ENCODE data around the gene ZNF407. TPM values are rescaled to one million over a fixed set of nuclear protein-coding genes. Genes with fewer than 3 reads are reported as not detected.

The ZNF407 gene
- total and polyA plus RNA-seq, 4 donors = 2.8 to 34.9 (median 9.5) TPM

DNA sequence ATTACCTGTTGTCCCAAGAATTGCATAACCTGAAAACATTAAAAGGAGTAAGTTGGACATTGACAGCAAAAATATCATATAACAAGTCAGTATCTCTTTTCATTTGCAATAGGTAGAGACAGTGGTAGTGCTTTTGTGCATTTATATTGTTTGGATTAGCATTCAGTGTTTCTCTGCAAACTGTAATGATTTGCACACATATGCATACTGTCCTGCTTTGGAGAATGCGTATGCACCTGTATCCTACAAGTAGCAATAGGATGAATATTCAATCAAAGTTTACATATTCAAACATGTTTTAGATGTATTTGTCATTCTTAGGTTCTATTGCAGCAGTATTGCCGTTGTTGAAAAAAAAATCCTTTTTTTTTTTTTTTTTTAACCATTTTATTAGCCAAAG lies 201.9 kb downstream of the ZNF407 start:
- Histone ChIP-seq H3K4me3 (no peak overlapping the region), H3K27me3 (ENCODE audit: control insufficient read depth in 3 of 3, insufficient read depth in 3 of 3, low read length in 2 of 3) (no peaks in the 10 kb centered on the region), H3K9ac (ENCODE audit: insufficient read depth in 1 of 2, low read length in 2 of 2) (no peak overlapping the region), H3K36me3 (ENCODE audit: control insufficient read depth in 4 of 4, insufficient read depth in 4 of 4, low read length in 4 of 4) (peaks cover 0 to 1% (median 0%) of the 10 kb centered on the region in 4 donors), H3K27ac (ENCODE audit: low read depth in 1 of 2, low read length in 1 of 2) (no peak overlapping the region), H3K4me1 (ENCODE audit: control insufficient read depth in 5 of 5, insufficient read depth in 5 of 5, low read length in 5 of 5) (peaks cover 0 to 8% (median 0%) of the 10 kb centered on the region in 5 donors), H3K9me3 (ENCODE audit: control insufficient read depth in 4 of 4, insufficient read depth in 3 of 4, low read length in 3 of 4) (no peaks in the 10 kb centered on the region)
- ATAC-seq (ENCODE audit: insufficient read depth, low FRiP score) (no peak), DNase-seq (no peak)
- WGBS, 2 donors = 95 to 100% methylated on average over 2 of the region's 2 CpGs
- TF ChIP-seq, protein P1, sequence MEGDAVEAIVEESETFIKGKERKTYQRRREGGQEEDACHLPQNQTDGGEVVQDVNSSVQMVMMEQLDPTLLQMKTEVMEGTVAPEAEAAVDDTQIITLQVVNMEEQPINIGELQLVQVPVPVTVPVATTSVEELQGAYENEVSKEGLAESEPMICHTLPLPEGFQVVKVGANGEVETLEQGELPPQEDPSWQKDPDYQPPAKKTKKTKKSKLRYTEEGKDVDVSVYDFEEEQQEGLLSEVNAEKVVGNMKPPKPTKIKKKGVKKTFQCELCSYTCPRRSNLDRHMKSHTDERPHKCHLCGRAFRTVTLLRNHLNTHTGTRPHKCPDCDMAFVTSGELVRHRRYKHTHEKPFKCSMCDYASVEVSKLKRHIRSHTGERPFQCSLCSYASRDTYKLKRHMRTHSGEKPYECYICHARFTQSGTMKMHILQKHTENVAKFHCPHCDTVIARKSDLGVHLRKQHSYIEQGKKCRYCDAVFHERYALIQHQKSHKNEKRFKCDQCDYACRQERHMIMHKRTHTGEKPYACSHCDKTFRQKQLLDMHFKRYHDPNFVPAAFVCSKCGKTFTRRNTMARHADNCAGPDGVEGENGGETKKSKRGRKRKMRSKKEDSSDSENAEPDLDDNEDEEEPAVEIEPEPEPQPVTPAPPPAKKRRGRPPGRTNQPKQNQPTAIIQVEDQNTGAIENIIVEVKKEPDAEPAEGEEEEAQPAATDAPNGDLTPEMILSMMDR (IDR thresholded peaks at IDR 0.05; ENCODE audit: control extremely low read depth, extremely low read depth) = no peak

DNA sequence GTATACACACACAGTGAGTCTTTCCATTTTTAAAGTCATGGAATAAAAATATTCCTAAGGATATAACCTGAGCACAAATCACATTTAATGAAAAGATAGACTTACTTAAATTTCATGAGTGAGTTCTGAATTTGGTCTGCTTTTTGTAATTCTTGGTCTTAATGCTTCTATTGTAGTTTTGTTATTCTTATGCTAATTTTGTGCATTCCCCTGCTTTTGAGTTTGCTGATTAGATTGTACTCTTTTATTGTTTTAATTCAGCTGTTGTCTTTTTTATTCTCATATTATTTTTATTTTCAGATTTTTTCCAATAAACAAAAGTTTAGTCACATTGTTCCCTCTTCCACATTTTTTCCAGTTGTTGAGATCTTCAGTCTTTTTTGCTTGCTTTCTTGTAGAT lies 202.4 kb downstream of the ZNF407 start:
- Histone ChIP-seq H3K27me3 (ENCODE audit: control insufficient read depth in 3 of 3, insufficient read depth in 3 of 3, low read length in 2 of 3) (no peaks in the 10 kb centered on the region), H3K36me3 (ENCODE audit: control insufficient read depth in 4 of 4, insufficient read depth in 4 of 4, low read length in 4 of 4) (peaks cover 0 to 1% (median 0%) of the 10 kb centered on the region in 4 donors), H3K9ac (ENCODE audit: insufficient read depth in 1 of 2, low read length in 2 of 2) (no peak overlapping the region), H3K9me3 (ENCODE audit: control insufficient read depth in 4 of 4, insufficient read depth in 3 of 4, low read length in 3 of 4) (no peaks in the 10 kb centered on the region), H3K4me3 (no peak overlapping the region), H3K4me1 (ENCODE audit: control insufficient read depth in 5 of 5, insufficient read depth in 5 of 5, low read length in 5 of 5) (peaks cover 0 to 8% (median 0%) of the 10 kb centered on the region in 5 donors), H3K27ac (ENCODE audit: low read depth in 1 of 2, low read length in 1 of 2) (no peak overlapping the region)
- ATAC-seq (ENCODE audit: insufficient read depth, low FRiP score) (no peak), DNase-seq (no peak)
- TF ChIP-seq, protein P1 (IDR thresholded peaks at IDR 0.05; ENCODE audit: control extremely low read depth, extremely low read depth) = no peak

DNA sequence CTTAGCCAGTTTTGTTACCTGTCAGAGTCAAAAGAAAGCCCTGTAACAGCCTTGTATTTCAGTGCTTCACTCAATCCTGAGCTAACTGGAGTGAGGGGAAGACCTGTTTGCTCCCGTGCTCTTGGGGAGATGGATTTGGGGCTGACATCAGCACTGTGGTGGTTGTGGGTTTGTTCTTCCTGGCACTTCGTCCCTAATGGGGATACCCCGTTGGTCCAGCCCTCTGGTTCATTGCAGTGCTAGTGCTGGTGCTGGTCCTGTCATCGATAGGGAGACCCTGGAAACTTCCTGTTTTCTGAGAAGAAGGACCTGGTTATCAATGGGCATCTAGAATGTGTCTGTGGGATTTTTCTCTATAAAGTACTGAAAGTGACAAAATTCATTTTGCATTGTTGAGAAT lies 205.4 kb downstream of the ZNF407 start:
- Histone ChIP-seq H3K9me3 (ENCODE audit: control insufficient read depth in 4 of 4, insufficient read depth in 3 of 4, low read length in 3 of 4) (no peaks in the 10 kb centered on the region), H3K4me1 (ENCODE audit: control insufficient read depth in 5 of 5, insufficient read depth in 5 of 5, low read length in 5 of 5) (peaks cover 0 to 10% (median 0%) of the 10 kb centered on the region in 5 donors), H3K36me3 (ENCODE audit: control insufficient read depth in 4 of 4, insufficient read depth in 4 of 4, low read length in 4 of 4) (peaks cover 0 to 1% (median 0%) of the 10 kb centered on the region in 4 donors), H3K9ac (ENCODE audit: insufficient read depth in 1 of 2, low read length in 2 of 2) (no peak overlapping the region), H3K27ac (ENCODE audit: low read depth in 1 of 2, low read length in 1 of 2) (no peak overlapping the region), H3K27me3 (ENCODE audit: control insufficient read depth in 3 of 3, insufficient read depth in 3 of 3, low read length in 2 of 3) (no peaks in the 10 kb centered on the region), H3K4me3 (no peak overlapping the region)
- WGBS, 2 donors = 84% methylated on average over 4 of the region's 4 CpGs
- ATAC-seq (ENCODE audit: insufficient read depth, low FRiP score) (no peak), DNase-seq (no peak)
- TF ChIP-seq, protein P1 (IDR thresholded peaks at IDR 0.05; ENCODE audit: control extremely low read depth, extremely low read depth) = no peak

DNA sequence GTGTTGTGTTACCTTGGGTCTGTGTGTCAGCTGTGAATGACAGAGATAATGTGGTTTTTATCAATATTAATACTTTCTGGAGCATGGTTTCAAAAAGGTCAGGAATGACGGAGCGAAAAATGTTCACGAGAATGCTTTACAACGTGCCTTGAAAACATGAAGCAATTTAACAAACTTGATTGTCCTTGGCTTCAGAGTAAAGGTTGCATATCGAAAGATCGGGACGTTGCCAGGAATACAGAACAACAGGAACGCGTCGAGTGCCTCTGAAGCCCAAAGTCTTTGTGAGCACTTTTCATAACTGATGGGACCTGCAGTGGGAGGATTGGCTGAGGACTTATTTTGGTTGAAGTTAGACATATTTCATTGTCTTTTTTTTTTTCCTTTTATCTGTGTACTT lies 206.1 kb downstream of the ZNF407 start:
- Histone ChIP-seq H3K27ac (ENCODE audit: low read depth in 1 of 2, low read length in 1 of 2) (peak overlapping the region in 1 of 2 donors; percentile 60), H3K4me3 (no peak overlapping the region), H3K9ac (ENCODE audit: insufficient read depth in 1 of 2, low read length in 2 of 2) (no peak overlapping the region), H3K36me3 (ENCODE audit: control insufficient read depth in 4 of 4, insufficient read depth in 4 of 4, low read length in 4 of 4) (peaks cover 0 to 1% (median 0%) of the 10 kb centered on the region in 4 donors), H3K4me1 (ENCODE audit: control insufficient read depth in 5 of 5, insufficient read depth in 5 of 5, low read length in 5 of 5) (peaks cover 0 to 10% (median 0%) of the 10 kb centered on the region in 5 donors), H3K27me3 (ENCODE audit: control insufficient read depth in 3 of 3, insufficient read depth in 3 of 3, low read length in 2 of 3) (no peaks in the 10 kb centered on the region), H3K9me3 (ENCODE audit: control insufficient read depth in 4 of 4, insufficient read depth in 3 of 4, low read length in 3 of 4) (no peaks in the 10 kb centered on the region)
- ATAC-seq (ENCODE audit: insufficient read depth, low FRiP score) (no peak), DNase-seq (peak in 1 of 3 donors; percentile 11)
- 83 to 85% methylated on average over 10 of the region's 10 CpGs for WGBS, 2 donors
- TF ChIP-seq, protein P1 (IDR thresholded peaks at IDR 0.05; ENCODE audit: control extremely low read depth, extremely low read depth) = no peak
